ENCODE measurements around the gene ADGRB2.

- TF ChIP-seq CTCF (IDR thresholded peaks at IDR 0.05): no peak
- no peak for TF ChIP-seq POLR2A (IDR thresholded peaks at IDR 0.05)
- TF ChIP-seq EP300 (IDR thresholded peaks at IDR 0.05): no peak
Measured at GRCh38 chr1:31723828-31724359, 40.2 kb downstream of the ADGRB2 start.

Data from sigmoid colon (tissue), 4 donors.